OCI-LY1 (cell line): ENCODE measurements around the gene ZNF148.

Experiments
- H2AFZ ChIP-seq: fragments of 200-600 bp; sonication (generic), shearing (Covaris generic); 2 replicates; pipeline ENCODE4 v1.6.0; 2014; ENCODE audit warnings: antibody characterized with exemption, mild to moderate bottlenecking, low read length
- H3F3A ChIP-seq: fragments of 200-600 bp; sonication (generic), shearing (Covaris generic); 2 replicates; pipeline ENCODE4 v1.6.0; 2014; ENCODE audit warnings: mild to moderate bottlenecking, antibody characterized with exemption, low read length, moderate library complexity; ENCODE audit not compliant: insufficient read depth
- H3K27ac ChIP-seq: fragments of 200-600 bp; sonication (generic); 2 replicates; pipeline ENCODE4 v1.5.1; 2014; ENCODE audit warnings: low read length, mixed run types, mild to moderate bottlenecking, low read depth; ENCODE audit not compliant: poor library complexity, severe bottlenecking
- H3K27me3 ChIP-seq: fragments of 200-600 bp; sonication (generic); 2 replicates; pipeline ENCODE4 v1.6.0; 2014; ENCODE audit warnings: antibody characterized with exemption, mild to moderate bottlenecking, low read length, moderate library complexity; ENCODE audit not compliant: insufficient read depth
- H3K36me3 ChIP-seq: fragments of 200-600 bp; sonication (generic); 2 replicates; pipeline ENCODE4 v1.6.1; 2014; ENCODE audit warnings: mild to moderate bottlenecking, antibody characterized with exemption, low read length, moderate library complexity, mixed read lengths; ENCODE audit not compliant: insufficient read depth
- H3K4me1 ChIP-seq: fragments of 200-600 bp; sonication (generic); 2 replicates; pipeline ENCODE4 v1.5.1; 2014; ENCODE audit warnings: mild to moderate bottlenecking, low read length, moderate library complexity; ENCODE audit not compliant: insufficient read depth, severe bottlenecking
- H3K4me2 ChIP-seq: fragments of 200-600 bp; sonication (generic), shearing (Covaris generic); 2 replicates; pipeline ENCODE4 v1.6.1; 2014; ENCODE audit warnings: low read length
- H3K4me3 ChIP-seq: fragments of 200-600 bp; sonication (generic); 2 replicates; pipeline ENCODE4 v1.5.1; 2014; ENCODE audit warnings: low read length, low read depth, mild to moderate bottlenecking, mixed read lengths; ENCODE audit not compliant: poor library complexity, severe bottlenecking
- H3K79me2 ChIP-seq: fragments of 200-600 bp; shearing (Covaris generic); 2 replicates; pipeline ENCODE4 v1.6.1; 2016; ENCODE audit warnings: mixed run types, low read length, mixed read lengths; ENCODE audit not compliant: insufficient read depth
- H3K9ac ChIP-seq: fragments of 200-600 bp; sonication (generic), shearing (Covaris generic); 2 replicates; pipeline ENCODE4 v1.6.1; 2014; ENCODE audit warnings: mild to moderate bottlenecking, low read length, mixed read lengths
- H3K9me2 ChIP-seq: fragments of 200-600 bp; sonication (generic), shearing (Covaris generic); 2 replicates; pipeline ENCODE4 v1.6.1; 2014; ENCODE audit warnings: low read depth, mild to moderate bottlenecking, low read length, mixed read lengths
- H3K9me3 ChIP-seq: fragments of 200-600 bp; shearing (Covaris generic); 2 replicates; pipeline ENCODE4 v1.6.1; 2014; ENCODE audit warnings: low read length, mixed read lengths
- H4K20me1 ChIP-seq: fragments of 200-600 bp; sonication (generic), shearing (Covaris generic); 2 replicates; pipeline ENCODE4 v1.6.0; 2016; ENCODE audit warnings: mild to moderate bottlenecking, low read length; ENCODE audit not compliant: insufficient read depth
- EZH2 ChIP-seq: fragments of 200-600 bp; sonication (generic), shearing (Covaris generic); IDR thresholded peaks from 2 replicates; pipeline ENCODE4 v1.8.0; 2017; ENCODE audit warnings: borderline replicate concordance, mixed run types, mild to moderate bottlenecking, antibody characterized with exemption, low read length, moderate library complexity, mixed read lengths
- TF ChIP-seq, protein P1 (sequence below): fragments of 200-600 bp; sonication (generic), shearing (Covaris generic); IDR thresholded peaks from 2 replicates; pipeline ENCODE4 v1.5.1; 2017; ENCODE audit warnings: mild to moderate bottlenecking, antibody characterized with exemption, low read length, moderate library complexity, mixed read lengths

Gene ZNF148

GRCh38 chr3:125191730-125192129, 183.4 kb downstream of the ZNF148 start:
- Histone ChIP-seq H3K36me3 (no peaks in the 10 kb centered on the region), H3K4me3 (no peak overlapping the region), H3K9me2 (no peaks in the 10 kb centered on the region), H3K4me2 (no peak overlapping the region), H3K9me3 (no peaks in the 10 kb centered on the region), H3K4me1 (no peaks in the 10 kb centered on the region), H2AFZ (no peak overlapping the region), H3K27ac (no peak overlapping the region), H3K27me3 (no peaks in the 10 kb centered on the region), H3F3A (no peaks in the 10 kb centered on the region), H3K79me2 (no peaks in the 10 kb centered on the region), H3K9ac (no peak overlapping the region), H4K20me1 (no peaks in the 10 kb centered on the region)
- no peak for TF ChIP-seq EZH2
- TF ChIP-seq, protein P1, sequence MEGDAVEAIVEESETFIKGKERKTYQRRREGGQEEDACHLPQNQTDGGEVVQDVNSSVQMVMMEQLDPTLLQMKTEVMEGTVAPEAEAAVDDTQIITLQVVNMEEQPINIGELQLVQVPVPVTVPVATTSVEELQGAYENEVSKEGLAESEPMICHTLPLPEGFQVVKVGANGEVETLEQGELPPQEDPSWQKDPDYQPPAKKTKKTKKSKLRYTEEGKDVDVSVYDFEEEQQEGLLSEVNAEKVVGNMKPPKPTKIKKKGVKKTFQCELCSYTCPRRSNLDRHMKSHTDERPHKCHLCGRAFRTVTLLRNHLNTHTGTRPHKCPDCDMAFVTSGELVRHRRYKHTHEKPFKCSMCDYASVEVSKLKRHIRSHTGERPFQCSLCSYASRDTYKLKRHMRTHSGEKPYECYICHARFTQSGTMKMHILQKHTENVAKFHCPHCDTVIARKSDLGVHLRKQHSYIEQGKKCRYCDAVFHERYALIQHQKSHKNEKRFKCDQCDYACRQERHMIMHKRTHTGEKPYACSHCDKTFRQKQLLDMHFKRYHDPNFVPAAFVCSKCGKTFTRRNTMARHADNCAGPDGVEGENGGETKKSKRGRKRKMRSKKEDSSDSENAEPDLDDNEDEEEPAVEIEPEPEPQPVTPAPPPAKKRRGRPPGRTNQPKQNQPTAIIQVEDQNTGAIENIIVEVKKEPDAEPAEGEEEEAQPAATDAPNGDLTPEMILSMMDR: no peak

DNA sequence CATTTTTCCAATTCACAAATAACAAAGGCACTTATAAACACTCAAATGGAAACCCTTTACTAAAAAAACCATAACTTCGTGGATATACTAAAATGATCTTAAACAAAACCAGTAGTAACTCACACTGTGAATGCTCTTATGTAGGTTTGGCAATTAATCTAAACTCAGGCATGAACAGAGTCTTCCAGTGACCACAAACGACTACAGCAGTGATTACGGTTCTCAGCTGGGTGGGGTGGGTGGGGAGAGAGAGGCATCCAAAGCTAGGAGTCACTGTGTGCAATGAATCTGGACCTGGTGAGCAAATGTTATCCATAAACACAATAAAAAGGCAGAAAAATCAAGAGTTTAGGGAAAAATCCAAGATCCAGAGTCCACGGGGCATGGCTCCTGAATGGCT, 183.9 kb downstream of the ZNF148 start:
- H3K9me2 ChIP-seq: no peaks in the 10 kb centered on the region
- TF ChIP-seq, protein P1: no peak
- TF ChIP-seq EZH2: no peak
- H3K4me1 ChIP-seq: no peaks in the 10 kb centered on the region
- H3K4me2 ChIP-seq: no peak overlapping the region
- no peak overlapping the region for H3K9ac ChIP-seq
- no peaks in the 10 kb centered on the region for H3K9me3 ChIP-seq
- no peaks in the 10 kb centered on the region for H3K27me3 ChIP-seq
- H3K79me2 ChIP-seq: no peaks in the 10 kb centered on the region
- no peaks in the 10 kb centered on the region for H3F3A ChIP-seq
- H3K27ac ChIP-seq: no peak overlapping the region
- no peaks in the 10 kb centered on the region for H4K20me1 ChIP-seq
- H3K36me3 ChIP-seq: no peaks in the 10 kb centered on the region
- no peak overlapping the region for H2AFZ ChIP-seq
- no peak overlapping the region for H3K4me3 ChIP-seq

- Histone ChIP-seq H3K4me2 (no peak overlapping the region), H3K9me2 (no peaks in the 10 kb centered on the region), H3K4me1 (no peaks in the 10 kb centered on the region), H2AFZ (no peak overlapping the region), H3K4me3 (no peak overlapping the region), H3K9ac (no peak overlapping the region), H3K36me3 (no peaks in the 10 kb centered on the region), H4K20me1 (no peaks in the 10 kb centered on the region), H3K79me2 (no peaks in the 10 kb centered on the region), H3K9me3 (no peaks in the 10 kb centered on the region), H3K27ac (no peak overlapping the region), H3K27me3 (no peaks in the 10 kb centered on the region), H3F3A (no peaks in the 10 kb centered on the region)
- TF ChIP-seq, protein P1: no peak
- TF ChIP-seq EZH2: no peak
Observed at GRCh38 chr3:125190786-125191185, 184.3 kb downstream of the ZNF148 start.
